HEK293T (cell line): ENCODE results near the gene SLC12A7.

Experiments used
- FOXK2 ChIP-seq: fragments of 450-650 bp; IDR thresholded peaks from 2 replicates; pipeline ENCODE4 v1.6.1; 2016; ENCODE audit warnings: mild to moderate bottlenecking
- FOXM1 ChIP-seq: fragments of 450-650 bp; IDR thresholded peaks from 2 replicates; pipeline ENCODE4 v1.6.1; 2017; ENCODE audit warnings: mild to moderate bottlenecking, borderline replicate concordance
- NFRKB ChIP-seq: fragments of 450-650 bp; IDR thresholded peaks from 2 replicates; pipeline ENCODE4 v1.6.1; 2016; ENCODE audit warnings: mild to moderate bottlenecking, moderate library complexity
- SP1 ChIP-seq: fragments of 450-650 bp; IDR thresholded peaks from 2 replicates; pipeline ENCODE4 v1.6.1; 2017
- SUZ12 ChIP-seq: fragments of 450-650 bp; IDR thresholded peaks from 2 replicates; pipeline ENCODE4 v1.6.1; 2016; ENCODE audit warnings: mild to moderate bottlenecking
- ZNF384 ChIP-seq: fragments of 450-650 bp; IDR thresholded peaks from 2 replicates; pipeline ENCODE4 v1.6.1; 2016

DNA sequence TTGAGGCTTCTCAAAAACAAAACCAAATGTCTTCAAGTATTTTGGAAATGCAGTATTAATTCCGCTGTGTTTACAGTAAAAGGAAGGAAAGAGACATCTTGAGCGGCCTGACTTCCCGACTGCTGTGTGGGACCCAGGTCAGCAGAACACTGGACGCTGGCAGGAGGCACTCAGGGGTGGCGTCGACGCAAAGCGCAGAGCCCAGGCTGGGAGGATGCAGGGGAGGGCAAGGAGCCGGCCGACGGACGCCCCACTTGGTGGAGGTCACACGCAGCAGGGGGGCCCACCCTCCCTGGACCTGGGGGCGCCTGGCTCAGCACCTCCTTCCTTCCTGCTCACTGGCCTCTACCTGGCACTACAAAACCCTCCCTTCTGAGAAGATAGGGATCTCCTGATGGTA is 19.7 kb downstream of the SLC12A7 start:
- no peak for TF ChIP-seq FOXK2
- TF ChIP-seq SUZ12, result no peak
- no peak for TF ChIP-seq NFRKB
- TF ChIP-seq FOXM1, result no peak
- TF ChIP-seq SP1, result no peak
- TF ChIP-seq ZNF384, result no peak
